ENCODE data around the gene MRGPRX3. TPM values are rescaled to one million over a fixed set of nuclear protein-coding genes. Genes with fewer than 3 reads are reported as not detected.
"Not testable (repeated sequence)": the region's sequence is repeated elsewhere in the genome, so short reads cannot be mapped to it uniquely, and the experiment has no call there.

The MRGPRX3 gene
- polyA plus RNA-seq, 3 donors = not detected

DNA sequence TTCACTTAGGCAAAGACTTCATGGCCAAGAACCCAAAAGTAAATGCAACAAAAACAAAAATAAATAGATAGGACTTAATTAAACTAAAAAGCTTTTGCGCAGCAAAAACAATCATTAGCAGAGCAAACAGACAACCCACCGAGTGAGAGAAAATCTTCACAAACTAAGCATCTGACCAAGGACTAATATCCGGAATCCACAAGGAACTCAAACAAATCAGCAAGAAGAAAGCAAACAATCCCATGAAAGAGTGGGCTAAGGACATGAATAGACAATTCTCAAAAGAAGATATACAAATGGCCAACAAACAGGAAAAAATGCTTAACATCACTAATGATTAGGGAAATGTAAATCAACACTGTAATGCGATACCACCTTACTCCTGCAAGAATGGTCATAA lies 1.3 kb upstream of the MRGPRX3 start:
- H3K79me2 ChIP-seq (ENCODE audit: insufficient read depth, low read length); H3K36me3 ChIP-seq (replicated peaks in 1 of 2; ENCODE audit: control insufficient read depth in 1 of 2, insufficient read depth in 2 of 2, low read length in 2 of 2); H3K36me3 Mint-ChIP-seq; H3K9me3 ChIP-seq (replicated peaks in 1 of 2; ENCODE audit: control insufficient read depth in 1 of 2, insufficient read depth in 1 of 2, low read length in 2 of 2); H3K27ac Mint-ChIP-seq; H3K4me3 Mint-ChIP-seq; H3K27ac ChIP-seq (ENCODE audit: low read depth in 1 of 2, low read length in 2 of 2); H3K4me2 ChIP-seq (replicated peaks; ENCODE audit: extremely low read depth, low read length, poor library complexity, severe bottlenecking); H3K27me3 ChIP-seq (ENCODE audit: control insufficient read depth in 2 of 2, insufficient read depth in 2 of 2, low read length in 2 of 2); H3K9ac ChIP-seq (ENCODE audit: insufficient read depth, low read length, poor library complexity, severe bottlenecking); H3K4me1 ChIP-seq (ENCODE audit: control insufficient read depth in 1 of 2, insufficient read depth in 2 of 2, low read length in 2 of 2); DNase-seq; H3K4me1 Mint-ChIP-seq; H2AFZ ChIP-seq (ENCODE audit: insufficient read depth, low read depth, low read length, poor library complexity, severe bottlenecking); intact Hi-C loops (cut with micrococcal nuclease); H4K20me1 ChIP-seq (ENCODE audit: insufficient read depth, low read length); H3K4me3 ChIP-seq (replicated peaks in 1 of 3; ENCODE audit: low read depth in 2 of 3, low read length in 3 of 3): not testable (repeated sequence)
- Mint-ChIP-seq H3K9me3 (peaks cover 1 to 13% (median 5%) of the 10 kb centered on the region in 7 donors), H3K27me3 (ENCODE audit: low read depth in 3 of 3) (peaks cover 3 to 10% (median 10%) of the 10 kb centered on the region in 3 donors)
- no CpG with 5 or more reads among the region's 4 CpGs for whole genome bisulfite sequencing (ENCODE audit: insufficient coverage)

DNA sequence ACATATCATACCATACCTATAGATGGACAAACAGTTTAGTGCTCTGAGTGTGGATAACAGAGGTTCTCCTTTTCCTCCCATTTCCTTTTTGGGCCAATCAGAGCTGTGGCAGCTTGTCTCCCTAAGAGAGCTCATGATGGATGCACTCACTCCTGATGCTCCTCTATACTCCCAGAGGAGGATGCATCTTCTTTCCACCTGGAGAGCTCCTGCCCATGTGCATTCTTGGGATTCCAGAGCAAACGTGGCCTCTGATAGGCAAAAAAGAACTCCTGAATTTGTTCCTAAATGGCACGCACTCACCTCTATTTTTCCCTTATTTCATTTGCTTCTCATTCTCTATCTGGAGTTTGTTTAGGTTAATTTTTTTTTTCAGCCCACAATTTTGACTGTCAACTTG lies 2.9 kb downstream of the MRGPRX3 start:
- Histone ChIP-seq H3K4me2 (replicated peaks; ENCODE audit: extremely low read depth, low read length, poor library complexity, severe bottlenecking) (no peak overlapping the region), H3K27ac (ENCODE audit: low read depth in 1 of 2, low read length in 2 of 2) (no peak overlapping the region), H3K27me3 (ENCODE audit: control insufficient read depth in 2 of 2, insufficient read depth in 2 of 2, low read length in 2 of 2) (peaks cover 2 to 3% of the 10 kb centered on the region in 2 donors), H2AFZ (ENCODE audit: insufficient read depth, low read depth, low read length, poor library complexity, severe bottlenecking) (no peak overlapping the region), H3K9me3 (replicated peaks in 1 of 2; ENCODE audit: control insufficient read depth in 1 of 2, insufficient read depth in 1 of 2, low read length in 2 of 2) (no peaks in the 10 kb centered on the region), H3K36me3 (replicated peaks in 1 of 2; ENCODE audit: control insufficient read depth in 1 of 2, insufficient read depth in 2 of 2, low read length in 2 of 2) (no peaks in the 10 kb centered on the region), H3K4me1 (ENCODE audit: control insufficient read depth in 1 of 2, insufficient read depth in 2 of 2, low read length in 2 of 2) (no peaks in the 10 kb centered on the region), H3K4me3 (replicated peaks in 1 of 3; ENCODE audit: low read depth in 2 of 3, low read length in 3 of 3) (no peak overlapping the region), H3K79me2 (ENCODE audit: insufficient read depth, low read length) (no peaks in the 10 kb centered on the region), H3K9ac (ENCODE audit: insufficient read depth, low read length, poor library complexity, severe bottlenecking) (no peak overlapping the region), H4K20me1 (ENCODE audit: insufficient read depth, low read length) (no peaks in the 10 kb centered on the region)
- intact Hi-C loops (cut with micrococcal nuclease) = no loop called here
- H3K9me3 Mint-ChIP-seq = peaks cover 0 to 4% (median 0%) of the 10 kb centered on the region in 7 donors
- peaks cover 5 to 12% (median 6%) of the 10 kb centered on the region in 3 donors for H3K27me3 Mint-ChIP-seq (ENCODE audit: low read depth in 3 of 3)
- no peak overlapping the region for H3K4me3 Mint-ChIP-seq
- no peaks in the 10 kb centered on the region for H3K4me1 Mint-ChIP-seq
- no peak for DNase-seq
- no peaks in the 10 kb centered on the region for H3K36me3 Mint-ChIP-seq
- TF ChIP-seq, protein P1, sequence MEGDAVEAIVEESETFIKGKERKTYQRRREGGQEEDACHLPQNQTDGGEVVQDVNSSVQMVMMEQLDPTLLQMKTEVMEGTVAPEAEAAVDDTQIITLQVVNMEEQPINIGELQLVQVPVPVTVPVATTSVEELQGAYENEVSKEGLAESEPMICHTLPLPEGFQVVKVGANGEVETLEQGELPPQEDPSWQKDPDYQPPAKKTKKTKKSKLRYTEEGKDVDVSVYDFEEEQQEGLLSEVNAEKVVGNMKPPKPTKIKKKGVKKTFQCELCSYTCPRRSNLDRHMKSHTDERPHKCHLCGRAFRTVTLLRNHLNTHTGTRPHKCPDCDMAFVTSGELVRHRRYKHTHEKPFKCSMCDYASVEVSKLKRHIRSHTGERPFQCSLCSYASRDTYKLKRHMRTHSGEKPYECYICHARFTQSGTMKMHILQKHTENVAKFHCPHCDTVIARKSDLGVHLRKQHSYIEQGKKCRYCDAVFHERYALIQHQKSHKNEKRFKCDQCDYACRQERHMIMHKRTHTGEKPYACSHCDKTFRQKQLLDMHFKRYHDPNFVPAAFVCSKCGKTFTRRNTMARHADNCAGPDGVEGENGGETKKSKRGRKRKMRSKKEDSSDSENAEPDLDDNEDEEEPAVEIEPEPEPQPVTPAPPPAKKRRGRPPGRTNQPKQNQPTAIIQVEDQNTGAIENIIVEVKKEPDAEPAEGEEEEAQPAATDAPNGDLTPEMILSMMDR (IDR thresholded peaks at IDR 0.05) = no peak
- no CpG with 5 or more reads among the region's 2 CpGs for WGBS (ENCODE audit: insufficient coverage)
- no peak overlapping the region for H3K27ac Mint-ChIP-seq
